HL-60 (cell line): ENCODE measurements around the gene ARAP2.

Experiments
- CTCF ChIP-seq: IDR thresholded peaks from one replicate; pipeline ENCODE4 v1.5.1; 2011; ENCODE audit warnings: low read length, control low read depth, inconsistent platforms; ENCODE audit not compliant: insufficient read depth
- POLR2AphosphoS5 ChIP-seq: IDR thresholded peaks from 2 replicates; pipeline ENCODE4 v1.6.1; 2012; ENCODE audit warnings: low read depth

DNA sequence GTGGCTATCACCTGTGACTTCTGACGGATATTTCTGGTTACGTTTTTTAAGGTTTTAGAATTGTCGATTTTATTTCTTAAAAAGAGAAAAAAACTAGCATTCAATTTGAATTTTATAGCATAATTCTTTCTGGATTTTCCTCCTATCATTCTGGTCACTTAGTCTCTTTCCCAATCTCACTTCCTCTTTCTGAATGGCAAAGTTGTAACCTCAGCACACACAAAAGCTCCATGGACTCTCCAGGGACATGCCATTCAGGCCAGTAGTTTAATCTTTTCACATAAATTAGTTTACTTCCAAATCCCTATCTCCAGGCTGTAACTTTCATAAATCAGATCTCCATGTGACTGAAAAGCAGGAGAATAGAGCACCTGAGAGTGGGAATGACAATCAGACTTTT is 110.7 kb downstream of the ARAP2 start:
- TF ChIP-seq CTCF, result no peak
- TF ChIP-seq POLR2AphosphoS5, result no peak
